Hepatocyte (in vitro differentiated cells): Measurements from ENCODE around the gene ZBTB48. TPM values are rescaled to one million over a fixed set of nuclear protein-coding genes. Genes with fewer than 3 reads are reported as not detected.

Source experiments
- DNase-seq: peaks from one replicate; pipeline ENCODE4 v3.0.0-alpha.2; 2016; ENCODE audit warnings: low spot score
- H2AFZ ChIP-seq: fragments of 200-600 bp; sonication (generic); 2 replicates; pipeline ENCODE4 v1.6.0; 2016; ENCODE audit warnings: antibody characterized with exemption, mild to moderate bottlenecking
- H3K27ac ChIP-seq: fragments of 200-600 bp; sonication (generic); 2 replicates; pipeline ENCODE4 v1.5.1; 2016; ENCODE audit warnings: mild to moderate bottlenecking
- H3K27me3 ChIP-seq: fragments of 200-600 bp; sonication (generic); 2 replicates; pipeline ENCODE4 v1.6.1; 2016
- H3K36me3 ChIP-seq: fragments of 200-600 bp; sonication (generic); replicated peaks from 2 replicates; pipeline ENCODE4 v1.5.1; 2016; ENCODE audit warnings: low read depth; ENCODE audit not compliant: insufficient read depth
- H3K4me1 ChIP-seq: fragments of 200-600 bp; sonication (generic); 2 replicates; pipeline ENCODE4 v1.5.1; 2016; ENCODE audit warnings: mild to moderate bottlenecking, moderate library complexity; ENCODE audit not compliant: insufficient read depth
- H3K4me2 ChIP-seq: fragments of 200-600 bp; sonication (generic); 2 replicates; pipeline ENCODE4 v1.6.0; 2016
- H3K4me3 ChIP-seq: fragments of 200-600 bp; sonication (generic); 2 replicates; pipeline ENCODE4 v1.5.1; 2016; ENCODE audit warnings: mild to moderate bottlenecking
- H3K79me2 ChIP-seq: fragments of 200-600 bp; sonication (generic); 2 replicates; pipeline ENCODE4 v1.6.0; 2017; ENCODE audit warnings: mild to moderate bottlenecking
- H3K9me2 ChIP-seq: fragments of 200-600 bp; sonication (generic); replicated peaks from 2 replicates; pipeline ENCODE4 v1.6.0; 2017; ENCODE audit warnings: mild to moderate bottlenecking; ENCODE audit not compliant: insufficient read depth
- H3K9me3 ChIP-seq: fragments of 200-600 bp; sonication (generic); 2 replicates; pipeline ENCODE4 v1.5.1; 2016; ENCODE audit warnings: low read depth, mild to moderate bottlenecking
- H4K20me1 ChIP-seq: fragments of 200-600 bp; sonication (generic); 2 replicates; pipeline ENCODE4 v1.6.0; 2016; ENCODE audit warnings: mild to moderate bottlenecking; ENCODE audit not compliant: insufficient read depth, poor library complexity, severe bottlenecking
- EZH2 ChIP-seq: fragments of 200-600 bp; sonication (generic); IDR thresholded peaks from 2 replicates; pipeline ENCODE4 v1.6.1; 2016; ENCODE audit warnings: antibody characterized with exemption, mild to moderate bottlenecking, borderline replicate concordance
- EZH2phosphoT487 ChIP-seq: fragments of 200-600 bp; sonication (generic); IDR thresholded peaks from one replicate; pipeline ENCODE4 v1.6.1; 2018; ENCODE audit warnings: antibody characterized with exemption, mild to moderate bottlenecking, low read depth, moderate library complexity; ENCODE audit not compliant: unreplicated experiment, severe bottlenecking
- WGBS: methylation state at CpG from one replicate; pipeline ENCODE4 v1.1.6; 2016; ENCODE audit warnings: low lambda C conversion rate; ENCODE audit errors: missing lambda C conversion rate; 5-methylcytosine and 5-hydroxymethylcytosine counted together
- polyA plus RNA-seq: library from polyadenylated mRNA; unstranded; fragments of >200 nt; fragmentation: Nextera tagmentation; extraction: Ambion mirVana; gene quantifications from 2 replicates; pipeline ENCODE4 v1.2.1, GENCODE V29; 2016
- total RNA-seq: library from RNA; depleted of rRNA; stranded (reverse); fragments of >200 nt; gene quantifications from 2 replicates; pipeline ENCODE4 v1.2.3, GENCODE V29; 2014
- TF ChIP-seq, protein P1 (sequence below): fragments of 200-600 bp; sonication (generic); IDR thresholded peaks from 2 replicates; pipeline ENCODE4 v1.5.1; 2016; ENCODE audit warnings: antibody characterized with exemption, mild to moderate bottlenecking; ENCODE audit not compliant: poor library complexity

Gene ZBTB48
- total and polyA plus RNA-seq, 2 experiments from 2014 or later = 22.9 to 24.8 TPM

DNA sequence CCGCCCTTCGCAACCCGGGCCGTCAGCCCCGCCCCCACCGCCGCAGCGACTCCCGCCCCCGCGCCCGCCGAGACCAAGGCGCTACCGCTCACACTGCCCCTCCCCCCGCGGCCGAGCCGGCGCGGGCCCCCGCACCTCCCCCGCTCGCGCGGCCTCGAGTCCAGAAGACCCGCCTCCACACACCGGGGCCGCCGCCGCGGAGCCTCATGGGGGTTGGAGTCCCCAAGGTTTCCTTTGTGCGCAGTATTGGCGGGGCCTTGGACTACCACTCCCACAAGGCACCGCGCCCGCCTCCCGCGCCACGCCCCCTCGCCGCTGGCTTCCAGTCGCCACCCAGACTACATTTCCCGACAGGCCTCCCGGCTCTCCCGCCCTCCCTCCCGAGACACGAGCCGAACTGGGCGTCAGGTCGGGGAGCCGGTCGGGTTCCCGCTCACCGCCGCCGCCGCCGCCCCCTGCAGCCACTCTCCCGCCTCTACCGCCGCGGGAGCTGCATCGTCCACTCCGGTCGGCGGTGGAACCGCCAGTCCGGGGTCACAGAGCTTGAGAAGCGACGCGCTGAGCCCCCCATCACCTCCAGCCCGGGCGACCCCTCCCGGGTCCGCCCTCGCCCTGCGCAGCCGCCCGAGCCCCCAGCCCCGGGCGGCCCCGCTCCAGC, 33.7 kb downstream of the ZBTB48 start, which contains the start of gene PHF13:
Gene PHF13, plus strand, starts transcription at position 371 of the 658 bp plus-strand sequence. CDS start 336 bp downstream, outside the sequence.
- 1% methylated on average over 20 of the region's 84 CpGs for WGBS
- H3K9me2 ChIP-seq = no peaks in the 10 kb centered on the region
- H3K79me2 ChIP-seq = peaks cover 72% of the 10 kb centered on the region
- TF ChIP-seq, protein P1, sequence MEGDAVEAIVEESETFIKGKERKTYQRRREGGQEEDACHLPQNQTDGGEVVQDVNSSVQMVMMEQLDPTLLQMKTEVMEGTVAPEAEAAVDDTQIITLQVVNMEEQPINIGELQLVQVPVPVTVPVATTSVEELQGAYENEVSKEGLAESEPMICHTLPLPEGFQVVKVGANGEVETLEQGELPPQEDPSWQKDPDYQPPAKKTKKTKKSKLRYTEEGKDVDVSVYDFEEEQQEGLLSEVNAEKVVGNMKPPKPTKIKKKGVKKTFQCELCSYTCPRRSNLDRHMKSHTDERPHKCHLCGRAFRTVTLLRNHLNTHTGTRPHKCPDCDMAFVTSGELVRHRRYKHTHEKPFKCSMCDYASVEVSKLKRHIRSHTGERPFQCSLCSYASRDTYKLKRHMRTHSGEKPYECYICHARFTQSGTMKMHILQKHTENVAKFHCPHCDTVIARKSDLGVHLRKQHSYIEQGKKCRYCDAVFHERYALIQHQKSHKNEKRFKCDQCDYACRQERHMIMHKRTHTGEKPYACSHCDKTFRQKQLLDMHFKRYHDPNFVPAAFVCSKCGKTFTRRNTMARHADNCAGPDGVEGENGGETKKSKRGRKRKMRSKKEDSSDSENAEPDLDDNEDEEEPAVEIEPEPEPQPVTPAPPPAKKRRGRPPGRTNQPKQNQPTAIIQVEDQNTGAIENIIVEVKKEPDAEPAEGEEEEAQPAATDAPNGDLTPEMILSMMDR = no peak
- TF ChIP-seq EZH2 (no peak), EZH2phosphoT487 (no peak)
- peak within 1 kb of the TSS; percentile 99 for H3K4me2 ChIP-seq
- peak within 1 kb of the TSS; percentile 90 for H2AFZ ChIP-seq
- peaks cover 21% of the 10 kb centered on the region for H4K20me1 ChIP-seq
- DNase-seq = peak; percentile 100
- no peaks in the 10 kb centered on the region for H3K9me3 ChIP-seq
- peak within 1 kb of the TSS; percentile 87 for H3K4me3 ChIP-seq
- peak within 1 kb of the TSS; percentile 94 for H3K27ac ChIP-seq
- H3K4me1 ChIP-seq = no peaks in the 10 kb centered on the region
- no peaks in the 10 kb centered on the region for H3K27me3 ChIP-seq
- no peaks in the 10 kb centered on the region for H3K36me3 ChIP-seq

GRCh38 chr1:6614019-6614928, 34.5 kb downstream of the ZBTB48 start:
- no peaks in the 10 kb centered on the region for H3K4me1 ChIP-seq
- peak; percentile 74 for DNase-seq
- H3K27me3 ChIP-seq = no peaks in the 10 kb centered on the region
- peaks cover 28% of the 10 kb centered on the region for H4K20me1 ChIP-seq
- H2AFZ ChIP-seq = peak overlapping the region; percentile 81
- no peaks in the 10 kb centered on the region for H3K36me3 ChIP-seq
- peaks cover 77% of the 10 kb centered on the region for H3K79me2 ChIP-seq
- peak overlapping the region; percentile 87 for H3K4me3 ChIP-seq
- peak overlapping the region; percentile 94 for H3K27ac ChIP-seq
- no peaks in the 10 kb centered on the region for H3K9me2 ChIP-seq
- TF ChIP-seq, protein P1 = no peak
- TF ChIP-seq EZH2 = no peak
- H3K4me2 ChIP-seq = peak overlapping the region; percentile 99
- no peaks in the 10 kb centered on the region for H3K9me3 ChIP-seq
- WGBS = no CpG with 5 or more reads among the region's 117 CpGs

GRCh38 chr1:6614929-6615785, 35.4 kb downstream of the ZBTB48 start:
- Histone ChIP-seq H2AFZ (peak overlapping the region; percentile 81), H4K20me1 (peaks cover 30% of the 10 kb centered on the region), H3K27me3 (no peaks in the 10 kb centered on the region), H3K9me3 (no peaks in the 10 kb centered on the region), H3K4me2 (peak overlapping the region; percentile 99), H3K9me2 (no peaks in the 10 kb centered on the region), H3K4me1 (no peaks in the 10 kb centered on the region), H3K79me2 (peaks cover 84% of the 10 kb centered on the region), H3K4me3 (peak overlapping the region; percentile 87), H3K27ac (peak overlapping the region; percentile 94), H3K36me3 (no peaks in the 10 kb centered on the region)
- TF ChIP-seq, protein P1 = no peak
- TF ChIP-seq EZH2phosphoT487 (no peak), EZH2 (no peak)
- 2% methylated on average over 30 of the region's 82 CpGs for WGBS
- peak; percentile 46 for DNase-seq
